ENCODE results near the gene HERC3.

HERC3 gene

DNA sequence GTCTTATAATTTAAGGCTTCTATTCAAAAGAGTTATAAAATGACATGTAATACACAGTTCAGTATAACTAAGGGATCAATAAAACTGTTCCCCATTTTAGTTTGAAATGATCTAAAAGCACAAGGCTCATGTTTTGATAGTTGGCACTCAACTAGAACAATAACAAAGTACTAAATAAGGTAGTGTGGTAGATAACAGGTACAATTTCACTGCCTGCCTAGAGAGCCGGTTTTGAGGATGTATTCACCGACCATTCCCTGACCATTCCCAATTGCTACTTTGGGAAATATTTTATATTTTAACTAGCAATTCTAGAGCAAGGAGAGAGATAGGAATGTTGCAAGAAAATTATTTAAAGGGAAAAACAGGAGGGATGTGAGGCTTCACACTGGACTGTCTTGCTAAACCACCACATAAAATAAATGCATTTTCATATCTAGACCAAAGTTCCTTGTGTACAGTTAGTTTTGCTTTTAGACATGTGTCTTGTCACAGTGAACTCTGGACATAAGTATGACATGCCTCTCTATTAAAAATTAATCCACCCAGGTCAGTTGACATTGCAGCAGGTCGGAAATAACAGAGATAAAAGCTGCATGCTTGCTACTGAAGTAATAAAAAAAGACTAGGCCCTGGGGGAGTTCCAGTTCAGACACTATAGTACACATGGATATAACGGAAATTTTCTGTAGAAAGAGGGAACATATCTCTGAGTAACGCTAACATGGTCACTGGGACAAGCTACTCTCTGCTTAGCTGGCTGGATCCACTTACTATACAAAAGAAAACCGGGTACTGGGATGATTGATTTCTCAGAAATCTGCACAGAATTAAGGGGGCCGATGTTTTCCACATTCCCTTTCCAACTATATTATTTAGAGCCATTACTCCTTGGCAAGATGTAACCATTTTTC lies 161.6 kb downstream of the HERC3 start:
- Histone ChIP-seq H3K4me3 (ENCODE audit: low read depth in 1 of 2, low read length in 2 of 2) (no peak overlapping the region), H3K9ac (ENCODE audit: low read length) (no peak overlapping the region), H3K9me3 (ENCODE audit: low read length) (no peaks in the 10 kb centered on the region), H3K27me3 (ENCODE audit: control insufficient read depth in 1 of 2, insufficient read depth in 2 of 2, low read length in 2 of 2) (no peaks in the 10 kb centered on the region), H3K4me1 (ENCODE audit: insufficient read depth, low read length) (no peaks in the 10 kb centered on the region), H3K36me3 (ENCODE audit: insufficient read depth, low read length) (peaks cover 39% of the 10 kb centered on the region), H3K27ac (ENCODE audit: low read depth, low read length) (no peak overlapping the region)

DNA sequence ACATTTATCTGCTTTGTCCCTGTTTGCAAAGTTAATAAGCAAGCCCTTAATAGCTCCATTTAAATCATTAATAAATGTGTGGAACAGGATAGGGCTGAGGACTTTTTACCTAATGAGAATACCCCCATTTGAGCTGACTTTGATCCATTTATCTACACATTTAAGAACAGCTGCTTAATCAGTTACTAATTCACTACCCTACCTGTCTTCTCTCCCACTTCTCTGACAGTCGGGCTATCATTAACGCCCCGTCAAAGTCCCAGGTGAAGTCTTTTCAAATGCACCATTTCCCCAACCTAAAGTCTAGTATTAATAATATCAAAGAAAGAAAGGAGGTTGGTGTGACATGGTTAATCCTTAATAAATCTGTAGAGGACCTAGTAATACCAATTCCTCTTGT lies 162.5 kb downstream of the HERC3 start:
- H3K4me3 ChIP-seq (ENCODE audit: low read depth in 1 of 2, low read length in 2 of 2): no peak overlapping the region
- no peak overlapping the region for H3K9ac ChIP-seq (ENCODE audit: low read length)
- peaks cover 30% of the 10 kb centered on the region for H3K36me3 ChIP-seq (ENCODE audit: insufficient read depth, low read length)
- H3K4me1 ChIP-seq (ENCODE audit: insufficient read depth, low read length): no peaks in the 10 kb centered on the region
- H3K27ac ChIP-seq (ENCODE audit: low read depth, low read length): no peak overlapping the region
- no peaks in the 10 kb centered on the region for H3K27me3 ChIP-seq (ENCODE audit: control insufficient read depth in 1 of 2, insufficient read depth in 2 of 2, low read length in 2 of 2)
- no peaks in the 10 kb centered on the region for H3K9me3 ChIP-seq (ENCODE audit: low read length)

DNA sequence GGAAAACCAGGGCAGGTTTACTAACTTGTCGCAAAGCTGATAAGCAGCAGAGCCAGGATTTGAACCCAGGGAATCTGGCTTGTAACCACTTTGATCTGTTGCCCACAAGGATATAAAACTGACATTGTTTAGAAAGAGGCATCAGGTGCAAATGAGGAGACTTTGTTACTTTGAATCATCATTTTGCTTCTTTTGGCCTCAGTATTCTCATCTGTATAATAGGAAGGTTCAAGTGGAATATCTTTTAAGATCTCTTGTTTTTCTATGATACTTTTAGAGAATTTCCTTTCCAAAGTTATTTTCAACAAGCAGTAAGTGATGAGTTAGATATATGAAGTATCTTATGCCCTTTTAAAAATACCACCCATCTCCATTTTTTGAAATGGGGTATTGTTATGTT lies 163.2 kb downstream of the HERC3 start:
- Histone ChIP-seq H3K4me1 (ENCODE audit: insufficient read depth, low read length) (no peaks in the 10 kb centered on the region), H3K27ac (ENCODE audit: low read depth, low read length) (no peak overlapping the region), H3K36me3 (ENCODE audit: insufficient read depth, low read length) (peaks cover 23% of the 10 kb centered on the region), H3K9me3 (ENCODE audit: low read length) (no peaks in the 10 kb centered on the region), H3K4me3 (ENCODE audit: low read depth in 1 of 2, low read length in 2 of 2) (no peak overlapping the region), H3K9ac (ENCODE audit: low read length) (no peak overlapping the region), H3K27me3 (ENCODE audit: control insufficient read depth in 1 of 2, insufficient read depth in 2 of 2, low read length in 2 of 2) (no peaks in the 10 kb centered on the region)

DNA sequence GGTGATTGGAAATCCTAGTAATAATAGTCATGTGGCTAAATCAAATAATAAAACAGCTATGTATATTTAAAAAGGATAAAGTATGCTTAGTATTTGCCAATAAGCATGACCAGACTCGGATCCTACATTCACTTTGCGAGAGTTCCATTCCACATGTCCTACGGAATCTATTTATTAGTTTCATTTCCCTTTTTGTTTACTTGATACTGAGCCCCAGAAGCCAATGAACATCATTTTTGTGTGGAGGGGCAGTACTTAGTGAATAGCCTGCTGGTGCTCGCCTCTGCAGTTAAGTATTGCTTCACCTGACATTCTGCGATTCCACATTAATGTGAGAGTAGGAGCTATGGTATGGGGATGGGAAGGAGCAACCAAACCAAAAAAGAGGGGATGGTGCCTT lies 163.9 kb downstream of the HERC3 start:
- H3K4me3 ChIP-seq (ENCODE audit: low read depth in 1 of 2, low read length in 2 of 2): no peak overlapping the region
- H3K27ac ChIP-seq (ENCODE audit: low read depth, low read length): no peak overlapping the region
- no peak overlapping the region for H3K9ac ChIP-seq (ENCODE audit: low read length)
- H3K27me3 ChIP-seq (ENCODE audit: control insufficient read depth in 1 of 2, insufficient read depth in 2 of 2, low read length in 2 of 2): no peaks in the 10 kb centered on the region
- H3K9me3 ChIP-seq (ENCODE audit: low read length): no peaks in the 10 kb centered on the region
- no peaks in the 10 kb centered on the region for H3K4me1 ChIP-seq (ENCODE audit: insufficient read depth, low read length)
- peaks cover 17% of the 10 kb centered on the region for H3K36me3 ChIP-seq (ENCODE audit: insufficient read depth, low read length)

DNA sequence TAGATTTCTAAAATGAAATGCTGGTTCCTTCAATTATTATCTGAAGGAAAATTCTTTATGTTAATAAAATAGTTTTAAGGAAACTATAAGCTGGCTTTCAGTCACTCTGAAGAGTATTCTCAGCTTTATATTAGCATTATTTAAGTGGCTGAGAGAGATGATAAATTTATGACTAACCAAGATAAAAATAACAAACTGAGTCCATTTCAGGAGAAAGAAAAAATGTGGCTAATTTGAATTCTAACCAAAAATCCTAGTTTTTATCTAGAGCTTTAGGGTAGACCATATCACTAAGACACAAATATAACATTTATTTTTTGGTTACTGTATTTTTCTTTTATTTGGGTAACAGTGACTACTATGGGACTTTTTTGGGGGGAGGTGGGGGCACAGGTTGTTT lies 164.8 kb downstream of the HERC3 start:
- no peak overlapping the region for H3K9ac ChIP-seq (ENCODE audit: low read length)
- no peaks in the 10 kb centered on the region for H3K9me3 ChIP-seq (ENCODE audit: low read length)
- H3K27ac ChIP-seq (ENCODE audit: low read depth, low read length): no peak overlapping the region
- no peaks in the 10 kb centered on the region for H3K27me3 ChIP-seq (ENCODE audit: control insufficient read depth in 1 of 2, insufficient read depth in 2 of 2, low read length in 2 of 2)
- peaks cover 21% of the 10 kb centered on the region for H3K36me3 ChIP-seq (ENCODE audit: insufficient read depth, low read length)
- no peaks in the 10 kb centered on the region for H3K4me1 ChIP-seq (ENCODE audit: insufficient read depth, low read length)
- no peak overlapping the region for H3K4me3 ChIP-seq (ENCODE audit: low read depth in 1 of 2, low read length in 2 of 2)

GRCh38 chr4:88757776-88758175 lies 165.5 kb downstream of the HERC3 start:
- Histone ChIP-seq H3K27me3 (ENCODE audit: control insufficient read depth in 1 of 2, insufficient read depth in 2 of 2, low read length in 2 of 2) (no peaks in the 10 kb centered on the region), H3K27ac (ENCODE audit: low read depth, low read length) (no peak overlapping the region), H3K9ac (ENCODE audit: low read length) (no peak overlapping the region), H3K4me1 (ENCODE audit: insufficient read depth, low read length) (no peaks in the 10 kb centered on the region), H3K36me3 (ENCODE audit: insufficient read depth, low read length) (peaks cover 24% of the 10 kb centered on the region), H3K9me3 (ENCODE audit: low read length) (no peaks in the 10 kb centered on the region), H3K4me3 (ENCODE audit: low read depth in 1 of 2, low read length in 2 of 2) (no peak overlapping the region)

Data from muscle layer of colon (tissue), 2 donors.